ENCODE data around the gene ZHX3. TPM values are rescaled to one million over a fixed set of nuclear protein-coding genes. Genes with fewer than 3 reads are reported as not detected.

The ZHX3 gene
- total and polyA plus RNA-seq, 2 donors (not counting 1 experiment from before 2014, with no cell fraction given), result 4.3 to 22.2 TPM

GRCh38 chr20:41143354-41143753 is 174.2 kb downstream of the ZHX3 start:
- Histone ChIP-seq H3K4me2 (replicated peaks; ENCODE audit: low read depth, low read length, poor library complexity, severe bottlenecking) (peak overlapping the region; percentile 33), H4K20me1 (ENCODE audit: control insufficient read depth, insufficient read depth, low read length, poor library complexity, severe bottlenecking) (peaks cover 49% of the 10 kb centered on the region), H3K36me3 (replicated peaks in 1 of 2; ENCODE audit: control extremely low read depth in 1 of 2, control insufficient read depth in 1 of 2, extremely low read depth in 1 of 2, insufficient read depth in 2 of 2, low read length in 1 of 2) (peaks cover 0 to 3% of the 10 kb centered on the region in 2 experiments), H2AFZ (ENCODE audit: insufficient read depth, low read depth, low read length, poor library complexity, severe bottlenecking) (no peak overlapping the region), H3K4me1 (ENCODE audit: control insufficient read depth in 2 of 2, insufficient read depth in 2 of 2, low read length in 2 of 2) (peaks cover 59 to 71% of the 10 kb centered on the region in 2 donors), H3K4me3 (ENCODE audit: control extremely low read depth in 1 of 5, extremely low read depth in 1 of 5, insufficient read depth in 1 of 5, low read depth in 2 of 5, low read length in 4 of 5) (no peak overlapping the region), H3K79me2 (ENCODE audit: control insufficient read depth, insufficient read depth, low read length) (peaks cover 90% of the 10 kb centered on the region), H3K9me3 (ENCODE audit: control extremely low read depth in 1 of 3, control insufficient read depth in 2 of 3, insufficient read depth in 1 of 3, low read length in 2 of 3) (no peaks in the 10 kb centered on the region), H3K27ac (ENCODE audit: low read length in 2 of 2) (no peak overlapping the region), H3K27me3 (replicated peaks in 1 of 4; ENCODE audit: control extremely low read depth in 1 of 4, control insufficient read depth in 3 of 4, insufficient read depth in 4 of 4, low read length in 3 of 4) (no peaks in the 10 kb centered on the region), H3K9ac (ENCODE audit: low read length) (no peak overlapping the region)
- DNase-seq (no peak), ATAC-seq (ENCODE audit: low read depth) (no peak)
- intact Hi-C loops (cut with micrococcal nuclease), result no loop called here
- H3K9me3 Mint-ChIP-seq (ENCODE audit: insufficient read depth), result no peaks in the 10 kb centered on the region
- H3K4me3 Mint-ChIP-seq, result peak overlapping the region; percentile 16
- WGBS (ENCODE audit: insufficient coverage), result 100% methylated on average over 2 of the region's 2 CpGs
- TF ChIP-seq CTCF (IDR thresholded peaks at IDR 0.05), result no peak
- TF ChIP-seq EZH2 (IDR thresholded peaks at IDR 0.05; ENCODE audit: borderline replicate concordance, insufficient read depth, low read depth, low read length, poor library complexity, severe bottlenecking), result no peak
- peaks cover 87% of the 10 kb centered on the region for H3K4me1 Mint-ChIP-seq
- H3K27ac Mint-ChIP-seq, result peak overlapping the region; percentile 37
- no peaks in the 10 kb centered on the region for H3K27me3 Mint-ChIP-seq
- ChIA-PET CTCF (interaction anchor here (0.9 to 1.7 kb wide), 3 partner anchors 9 to 49 kb away, joined by 3 to 11 read pairs (median 5); no protein-coding TSS in a partner anchor), POLR2A (no interaction called here)

DNA sequence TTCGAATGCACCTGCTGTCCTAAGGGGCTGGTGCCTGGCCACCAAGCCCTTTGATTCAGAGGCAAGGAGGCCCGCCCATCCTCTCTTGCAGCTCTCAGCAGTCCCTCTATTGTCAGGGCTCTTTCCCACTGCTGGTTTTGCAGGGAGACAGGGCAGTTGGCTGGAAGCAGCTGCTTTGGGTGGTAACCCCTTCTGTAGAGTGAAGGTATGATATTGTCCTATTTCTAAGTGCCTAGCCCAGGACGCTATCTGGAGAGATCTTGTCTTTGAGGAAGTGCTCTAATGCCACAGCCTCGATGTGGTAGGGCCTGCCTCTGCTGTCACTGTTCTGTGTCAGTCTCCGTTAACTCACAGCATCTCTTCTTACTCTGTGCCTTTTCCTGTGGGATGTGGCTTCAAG is 174.6 kb downstream of the ZHX3 start:
- ATAC-seq (ENCODE audit: low read depth) (peak; percentile 34), DNase-seq (peak; percentile 40)
- H3K4me1 ChIP-seq (ENCODE audit: control insufficient read depth in 2 of 2, insufficient read depth in 2 of 2, low read length in 2 of 2), result peaks cover 63 to 75% of the 10 kb centered on the region in 2 donors
- peak overlapping the region; percentile 33 for H3K4me2 ChIP-seq (replicated peaks; ENCODE audit: low read depth, low read length, poor library complexity, severe bottlenecking)
- H2AFZ ChIP-seq (ENCODE audit: insufficient read depth, low read depth, low read length, poor library complexity, severe bottlenecking), result no peak overlapping the region
- TF ChIP-seq EZH2 (IDR thresholded peaks at IDR 0.05; ENCODE audit: borderline replicate concordance, insufficient read depth, low read depth, low read length, poor library complexity, severe bottlenecking) (no peak), CTCF (IDR thresholded peaks at IDR 0.05) (no peak)
- peaks cover 87% of the 10 kb centered on the region for H3K79me2 ChIP-seq (ENCODE audit: control insufficient read depth, insufficient read depth, low read length)
- no peaks in the 10 kb centered on the region for H3K9me3 Mint-ChIP-seq (ENCODE audit: insufficient read depth)
- POLR2A ChIA-PET, result no interaction called here
- H3K36me3 ChIP-seq (replicated peaks in 1 of 2; ENCODE audit: control extremely low read depth in 1 of 2, control insufficient read depth in 1 of 2, extremely low read depth in 1 of 2, insufficient read depth in 2 of 2, low read length in 1 of 2), result peaks cover 0 to 3% of the 10 kb centered on the region in 2 experiments
- no peaks in the 10 kb centered on the region for H3K9me3 ChIP-seq (ENCODE audit: control extremely low read depth in 1 of 3, control insufficient read depth in 2 of 3, insufficient read depth in 1 of 3, low read length in 2 of 3)
- H3K27me3 ChIP-seq (replicated peaks in 1 of 4; ENCODE audit: control extremely low read depth in 1 of 4, control insufficient read depth in 3 of 4, insufficient read depth in 4 of 4, low read length in 3 of 4), result no peaks in the 10 kb centered on the region
- peak overlapping the region; percentile 37 for H3K27ac Mint-ChIP-seq
- peaks cover 86% of the 10 kb centered on the region for H3K4me1 Mint-ChIP-seq
- H3K9ac ChIP-seq (ENCODE audit: low read length), result no peak overlapping the region
- H4K20me1 ChIP-seq (ENCODE audit: control insufficient read depth, insufficient read depth, low read length, poor library complexity, severe bottlenecking), result peaks cover 45% of the 10 kb centered on the region
- WGBS (ENCODE audit: insufficient coverage), result 47% methylated on average over 2 of the region's 5 CpGs
- no peaks in the 10 kb centered on the region for H3K27me3 Mint-ChIP-seq
- CTCF ChIA-PET, result interaction anchor here (1.4 to 1.9 kb wide), 3 partner anchors 8 to 197 kb away, joined by 5 to 11 read pairs (median 8); no protein-coding TSS in a partner anchor
- intact Hi-C loops (cut with micrococcal nuclease), result no loop called here
- peak overlapping the region; percentile 16 for H3K4me3 Mint-ChIP-seq
- no peak overlapping the region for H3K4me3 ChIP-seq (ENCODE audit: control extremely low read depth in 1 of 5, extremely low read depth in 1 of 5, insufficient read depth in 1 of 5, low read depth in 2 of 5, low read length in 4 of 5)
- H3K27ac ChIP-seq (ENCODE audit: low read length in 2 of 2), result no peak overlapping the region

Measured in B cell (primary cell).